Measurements from ENCODE around the gene TMEM127.
"Not testable (repeated sequence)": the region's sequence is repeated elsewhere in the genome, so short reads cannot be mapped to it uniquely, and the experiment has no call there.

TMEM127 gene

DNA sequence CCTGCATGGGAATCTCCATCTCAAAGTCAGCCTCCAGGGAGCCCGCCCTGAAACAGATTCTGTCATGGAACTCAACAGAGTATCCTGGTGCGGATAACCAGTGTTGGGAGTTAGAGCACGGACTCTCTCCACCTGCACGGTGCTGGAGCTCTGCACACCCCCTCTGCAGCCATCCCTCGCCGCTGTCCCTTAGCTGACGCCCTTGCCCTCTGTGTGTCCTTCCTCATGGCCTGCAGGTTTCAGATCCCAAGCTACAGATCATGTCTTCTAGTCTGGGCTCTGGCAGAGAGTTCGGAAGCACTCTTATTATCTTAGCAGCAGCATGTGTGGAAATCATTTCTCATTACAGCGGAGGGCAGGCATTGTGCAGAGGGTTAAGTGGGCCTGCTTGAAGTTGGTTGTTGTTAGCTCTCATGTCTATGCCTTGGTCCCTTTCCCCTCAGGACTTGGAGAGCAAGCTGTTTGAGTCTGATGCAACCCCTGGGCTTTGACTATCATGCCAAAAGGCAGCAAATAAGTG lies 26.0 kb downstream of the TMEM127 start:
- DNase-seq = no peak

DNA sequence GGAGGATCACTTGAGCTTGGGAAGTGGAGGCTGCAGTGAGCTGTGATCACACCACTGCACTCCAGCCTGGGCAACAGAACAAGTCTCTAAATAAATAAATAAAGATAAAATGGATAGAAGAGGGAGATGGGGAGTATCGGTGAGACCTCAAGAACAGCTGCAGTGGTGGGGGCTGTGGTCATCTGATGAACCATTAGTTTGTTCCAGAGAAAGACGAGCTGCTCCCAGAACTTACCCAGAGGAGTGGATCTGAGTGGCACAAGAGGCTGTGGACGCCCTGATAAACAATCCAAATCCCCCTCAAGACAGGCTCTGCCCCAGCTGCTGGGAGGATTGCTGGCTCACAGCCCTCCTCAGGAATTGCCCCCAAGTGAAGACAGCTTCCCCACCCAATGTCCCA lies 26.7 kb downstream of the TMEM127 start:
- no peak for DNase-seq

DNA sequence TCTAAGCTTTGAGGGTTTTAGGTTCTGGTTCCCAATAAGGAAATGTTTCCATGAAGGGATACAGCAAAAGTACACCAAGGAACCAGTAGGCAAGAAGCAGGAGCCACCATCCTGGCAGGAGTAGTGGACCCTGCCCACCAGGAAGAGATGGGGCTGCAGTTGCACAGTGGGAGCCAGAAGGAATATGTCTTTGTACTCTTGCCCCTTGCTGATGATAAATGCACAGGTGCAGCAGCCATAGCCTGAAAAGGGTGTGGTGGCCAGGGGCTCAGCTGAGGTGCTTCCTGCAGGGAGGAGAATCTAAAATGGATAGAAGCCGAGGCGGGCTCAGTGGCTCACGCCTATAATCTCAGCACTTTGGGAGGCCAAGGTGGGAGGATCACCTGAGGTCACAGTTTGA lies 27.5 kb downstream of the TMEM127 start:
- no peak for DNase-seq

DNA sequence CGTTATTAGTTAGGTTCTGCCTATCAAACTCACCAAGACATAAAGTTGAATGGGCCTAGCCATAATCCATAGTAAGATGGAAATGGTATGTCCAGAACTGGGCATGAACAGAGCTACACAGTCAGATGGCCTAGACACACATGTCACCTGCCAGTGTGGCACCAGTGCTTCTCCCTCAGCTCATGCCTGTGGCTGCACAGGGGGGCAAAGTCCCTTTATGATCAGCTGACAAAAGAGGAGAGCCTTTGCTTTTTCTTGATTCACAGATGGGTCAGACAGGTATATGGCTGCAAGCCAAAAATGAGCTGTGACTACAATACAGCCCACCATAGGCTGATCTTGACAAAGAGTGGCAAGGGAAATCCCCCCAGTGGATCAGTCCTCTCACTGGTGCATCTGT lies 28.9 kb downstream of the TMEM127 start:
- DNase-seq = no peak

GRCh38 chr2:96233880-96234316 lies 31.9 kb downstream of the TMEM127 start:
- no peak for DNase-seq

DNA sequence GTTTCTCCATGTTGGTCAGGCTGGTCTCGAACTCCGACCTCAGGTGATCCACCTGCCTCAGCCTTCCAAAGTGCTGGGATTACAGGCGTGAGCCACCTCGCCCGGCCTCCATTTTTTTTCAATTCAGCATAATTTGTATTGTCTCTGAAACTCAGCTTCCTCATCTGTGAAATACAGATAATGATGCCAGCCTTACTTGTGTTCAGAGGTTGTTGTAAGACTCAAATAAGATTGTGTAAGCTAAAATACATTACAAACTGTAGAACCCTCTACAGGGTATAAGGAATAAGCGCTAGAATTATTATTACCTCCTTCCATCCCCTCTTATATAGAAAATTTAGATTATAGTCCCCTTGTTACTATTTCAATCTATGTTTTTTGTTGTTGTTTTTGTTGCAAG lies 32.4 kb downstream of the TMEM127 start:
- no peak for DNase-seq

- no peak for DNase-seq
Observed at GRCh38 chr2:96231316-96231715, 34.5 kb downstream of the TMEM127 start.

- DNase-seq = no peak
Observed at GRCh38 chr2:96225016-96225533, 40.7 kb downstream of the TMEM127 start.

GRCh38 chr2:96221106-96221505 lies 44.7 kb downstream of the TMEM127 start:
- DNase-seq = not testable (repeated sequence)

GRCh38 chr2:96219959-96220358 lies 45.8 kb downstream of the TMEM127 start:
- DNase-seq = not testable (repeated sequence)

DNA sequence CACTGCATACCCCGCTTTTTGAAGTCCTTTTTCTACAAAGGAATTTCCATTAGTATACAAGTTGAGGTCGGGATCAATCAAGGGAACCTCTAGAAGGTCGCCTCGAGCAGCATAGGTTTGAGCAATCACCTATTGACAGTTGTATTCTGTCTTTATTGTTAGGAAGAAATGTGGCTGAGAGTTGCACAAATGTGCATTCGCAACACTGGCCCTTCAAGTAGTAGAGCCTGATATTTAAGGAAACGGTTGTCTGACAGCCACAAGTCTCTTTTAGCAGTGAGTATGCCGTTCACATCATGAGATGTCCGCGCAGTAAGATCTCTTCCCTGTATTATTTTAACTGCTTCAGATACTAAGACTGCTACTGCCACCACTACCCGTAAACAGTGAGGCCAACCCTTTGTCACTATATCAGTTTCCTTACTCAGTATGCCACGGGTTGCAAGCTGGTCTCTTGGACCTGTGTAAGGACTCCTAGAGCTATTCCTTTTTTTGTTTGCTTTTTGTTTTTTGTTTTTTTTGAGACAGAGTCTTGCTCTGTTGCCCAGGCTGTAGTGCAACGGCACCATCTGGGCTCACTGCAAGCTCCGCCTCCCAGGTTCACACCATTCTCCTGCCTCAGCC lies 47.2 kb downstream of the TMEM127 start:
- no peak for DNase-seq

GRCh38 chr2:96214554-96214953 lies 51.2 kb downstream of the TMEM127 start:
- DNase-seq = no peak

DNA sequence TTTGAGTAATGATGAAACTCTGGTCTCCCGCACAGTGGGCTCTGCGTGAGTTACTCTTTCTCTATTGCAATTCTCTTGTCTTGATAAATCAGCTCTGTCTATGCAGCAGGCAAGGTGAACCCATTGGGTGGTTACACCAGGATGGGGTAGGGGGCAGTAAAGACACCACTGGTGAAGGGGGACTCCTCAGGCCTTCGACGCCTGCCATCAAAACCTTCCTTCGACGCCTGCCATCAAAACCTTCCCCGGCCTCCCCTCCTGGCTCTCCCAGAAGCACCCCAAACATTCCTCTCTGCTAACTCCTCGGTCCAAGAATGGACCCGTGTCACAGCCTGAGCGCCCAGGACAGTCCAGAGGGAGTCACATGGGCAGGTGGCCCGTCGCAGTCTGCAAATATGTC lies 52.4 kb downstream of the TMEM127 start:
- DNase-seq = no peak

- DNase-seq = no peak
Observed at GRCh38 chr2:96212339-96212738, 53.5 kb downstream of the TMEM127 start.

DNA sequence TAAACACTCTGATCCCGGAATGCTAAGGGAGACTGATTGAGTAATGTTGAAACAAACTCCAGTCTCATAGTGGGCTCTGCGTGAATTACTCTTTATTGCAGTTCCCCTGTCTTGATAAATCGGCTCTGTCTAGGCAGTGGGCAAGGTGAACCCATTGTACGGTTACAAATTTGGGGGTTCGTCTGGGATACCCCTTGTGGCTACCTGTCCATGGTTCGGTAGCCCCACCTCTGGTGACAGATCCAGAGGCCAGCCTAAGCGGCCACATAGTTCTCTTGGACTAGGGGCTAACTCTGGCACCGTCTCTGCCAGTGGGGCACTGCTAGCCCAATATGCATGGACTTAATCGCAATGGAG lies 56.1 kb downstream of the TMEM127 start:
- DNase-seq = no peak

DNA sequence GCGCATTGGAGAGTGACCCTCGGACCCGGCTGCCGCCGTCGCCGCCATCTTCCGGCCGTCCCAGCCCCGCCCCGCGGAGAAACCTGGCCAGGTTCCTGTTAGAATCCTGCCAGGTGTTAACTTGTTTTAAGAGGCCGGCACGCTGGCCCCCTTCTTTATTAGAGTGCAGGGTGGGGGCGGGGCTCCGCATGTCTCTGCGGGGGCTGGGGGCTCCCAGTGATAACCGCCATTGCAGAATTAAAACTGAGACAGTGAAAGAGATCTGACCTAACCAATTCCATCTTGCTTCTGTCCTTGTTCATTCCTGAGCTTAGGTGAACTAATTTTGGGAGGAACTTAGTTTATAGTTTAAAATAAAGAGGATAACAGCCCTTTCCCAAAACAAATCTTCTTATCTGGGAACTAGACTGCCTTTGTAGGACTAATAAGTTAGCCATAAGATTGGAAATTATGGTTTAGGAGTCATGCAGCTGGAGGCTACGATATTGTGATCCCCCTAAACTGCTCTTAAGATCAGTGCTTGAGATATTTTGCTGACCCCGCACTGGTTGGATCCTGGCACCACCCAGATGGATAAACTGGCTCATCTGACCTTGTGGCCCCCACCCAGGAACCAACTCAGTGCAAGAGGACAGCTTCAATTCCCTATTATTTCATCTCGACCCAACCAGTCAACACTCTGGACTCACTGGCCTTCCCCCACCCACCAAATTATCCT lies 56.6 kb downstream of the TMEM127 start:
- no peak for DNase-seq

DNA sequence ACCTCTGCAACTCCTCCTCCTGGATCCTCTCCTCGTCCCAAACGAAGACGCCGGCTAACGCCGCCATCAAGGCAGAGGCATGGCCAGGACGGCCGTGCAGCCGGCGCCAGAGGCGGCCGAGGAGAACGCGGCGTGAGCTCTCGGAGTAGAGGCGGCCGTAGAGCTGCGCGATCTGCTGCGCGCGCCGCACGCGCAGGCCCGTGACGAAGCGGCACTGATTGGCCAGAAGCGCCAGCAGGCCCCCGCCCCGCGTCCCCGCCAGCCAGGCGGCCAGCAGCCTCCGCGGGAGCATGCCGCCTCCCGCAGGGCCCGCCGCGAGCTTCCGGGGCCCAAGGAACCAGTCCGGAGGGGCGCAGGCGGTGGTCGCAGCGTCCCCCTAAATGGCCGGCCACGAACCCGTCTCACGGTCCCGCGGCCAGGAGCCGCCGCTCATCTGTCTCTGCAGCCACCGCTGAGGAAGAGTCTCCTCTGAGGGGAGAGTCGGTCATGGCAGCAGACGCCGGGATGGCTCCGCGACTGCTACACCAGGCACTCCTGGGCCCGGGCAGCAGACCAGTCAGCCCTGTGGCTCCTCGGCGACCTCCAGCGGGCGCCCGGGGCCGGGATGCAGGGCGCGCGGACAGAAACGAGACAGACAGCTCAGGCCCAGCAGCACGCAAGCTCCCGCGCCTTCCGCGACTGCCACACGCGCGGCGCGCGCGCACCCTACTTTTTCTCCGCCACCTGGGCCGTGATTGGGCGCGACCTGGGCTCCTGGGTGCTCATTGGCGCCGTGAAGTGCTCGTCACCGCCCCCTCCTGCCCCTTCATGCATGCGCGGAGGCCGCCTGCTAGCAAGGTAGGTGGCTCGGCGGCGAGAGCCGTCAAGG lies 57.4 kb downstream of the TMEM127 start, which contains the start of gene STARD7:
Gene STARD7, minus strand, starts transcription at position 685 of the 868 bp plus-strand sequence. Its CDS starts 393 bp downstream, at position 292.
- peak; percentile 99 for DNase-seq

DNA sequence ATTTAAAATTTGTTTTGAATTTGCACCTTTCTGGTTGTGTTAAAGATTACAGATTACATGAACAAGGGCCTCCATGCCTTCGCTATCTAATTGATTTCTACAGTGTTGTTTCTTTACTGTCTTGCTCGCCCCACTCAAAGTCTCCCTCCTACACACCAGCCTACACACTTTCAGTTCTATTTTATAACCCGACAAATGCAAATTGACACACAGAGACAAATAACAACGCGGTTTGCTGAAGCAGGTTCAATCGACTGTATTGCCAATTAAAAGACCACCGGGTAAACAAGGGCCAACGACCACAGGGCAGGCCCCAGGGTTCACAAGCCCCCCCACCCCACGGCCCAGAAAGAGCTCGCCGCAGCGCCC lies 58.0 kb downstream of the TMEM127 start:
- DNase-seq = no peak

DNA sequence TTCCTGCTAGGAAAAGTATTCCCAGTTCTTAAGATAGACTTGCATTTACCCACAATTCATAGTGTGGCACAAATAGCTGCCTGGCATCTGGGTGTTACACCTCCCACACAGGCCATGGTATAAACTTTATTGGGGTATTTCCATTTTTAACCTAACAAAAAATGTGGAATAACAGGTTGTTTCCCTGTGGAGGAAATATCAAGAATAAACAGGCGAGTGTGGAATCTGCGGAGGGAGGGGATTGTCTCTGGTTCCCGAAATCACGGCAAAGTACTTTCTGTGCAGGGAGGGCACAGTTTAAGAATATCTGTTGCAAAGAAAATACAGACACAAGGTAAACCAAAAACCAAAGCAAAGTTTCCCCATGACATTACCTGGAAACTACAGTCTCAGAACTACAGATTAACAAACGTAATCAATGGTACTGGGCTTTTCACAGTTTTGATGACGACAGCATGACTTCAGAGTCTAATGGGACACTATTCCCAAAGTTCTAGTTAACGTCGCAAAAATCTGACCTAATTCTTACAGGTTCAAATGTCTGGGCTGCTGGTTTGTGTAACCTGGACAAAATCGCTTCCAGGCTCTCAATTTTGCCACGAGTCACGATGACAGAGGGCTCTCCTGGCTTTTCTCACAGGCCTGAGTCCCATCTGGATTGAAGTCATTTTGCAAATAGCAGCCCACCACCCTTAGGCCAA lies 58.6 kb downstream of the TMEM127 start:
- DNase-seq = no peak

GRCh38 chr2:96205888-96206287 lies 59.9 kb downstream of the TMEM127 start:
- no peak for DNase-seq

GRCh38 chr2:96204836-96205624 lies 60.8 kb downstream of the TMEM127 start:
- no peak for DNase-seq

Data from right forelimb (tissue), 1 donor.